ENCODE measurements around the gene LRRC56. TPM values are rescaled to one million over a fixed set of nuclear protein-coding genes. Genes with fewer than 3 reads are reported as not detected.
A peak's percentile ranks its signal among the peaks of the same experiment; 100 is the strongest.

Gene LRRC56
- total and polyA plus RNA-seq, 2 of the 13 experiments (the other 11 are each of a cell fraction or from before 2014, with no cell fraction given): 0.11 to 0.29 TPM

DNA sequence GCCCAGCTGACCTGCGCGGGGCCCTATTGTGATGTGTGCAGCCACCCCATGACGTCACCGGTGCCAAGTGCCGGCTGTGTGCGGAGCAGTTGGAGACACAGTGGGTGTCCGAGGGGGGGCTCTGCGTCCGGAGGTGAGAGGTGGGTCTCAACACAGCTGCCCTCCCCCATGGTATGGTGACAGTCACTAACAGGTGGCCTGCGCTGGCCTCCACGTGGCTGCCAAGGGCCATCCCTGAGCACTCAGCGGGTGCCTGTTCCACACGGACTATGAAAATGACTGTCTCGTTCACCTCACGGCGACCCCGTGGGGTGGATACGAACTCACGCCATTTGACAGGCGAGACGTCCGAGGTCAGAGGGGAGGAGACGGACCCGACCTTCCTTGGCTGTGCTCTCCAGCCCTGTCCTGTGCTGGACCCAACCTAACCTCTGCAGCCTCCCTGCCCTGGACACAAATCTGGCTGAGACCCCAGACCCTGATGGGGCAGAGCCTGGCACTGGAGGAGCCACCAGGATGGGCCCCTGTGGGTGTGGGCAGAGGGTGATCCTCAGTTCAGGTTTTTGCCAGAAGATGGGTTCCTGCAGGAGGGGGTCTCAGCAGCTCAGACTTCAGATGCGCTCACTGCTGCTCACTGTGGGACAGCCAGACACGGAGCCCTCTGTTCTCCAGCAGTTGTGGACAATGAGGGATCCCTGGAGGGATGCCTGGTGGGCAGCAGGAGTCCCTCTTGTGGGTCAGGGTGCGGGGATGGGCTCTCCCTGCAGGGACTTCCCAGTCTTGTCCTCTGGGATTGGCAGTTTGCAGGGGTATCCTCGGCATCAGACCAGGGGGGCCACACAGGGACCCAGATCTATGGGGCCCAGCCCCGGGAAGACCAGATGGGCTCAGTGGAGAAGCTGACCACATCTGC lies 8.3 kb upstream of the LRRC56 start (continued):
- TF ChIP-seq, protein P1, sequence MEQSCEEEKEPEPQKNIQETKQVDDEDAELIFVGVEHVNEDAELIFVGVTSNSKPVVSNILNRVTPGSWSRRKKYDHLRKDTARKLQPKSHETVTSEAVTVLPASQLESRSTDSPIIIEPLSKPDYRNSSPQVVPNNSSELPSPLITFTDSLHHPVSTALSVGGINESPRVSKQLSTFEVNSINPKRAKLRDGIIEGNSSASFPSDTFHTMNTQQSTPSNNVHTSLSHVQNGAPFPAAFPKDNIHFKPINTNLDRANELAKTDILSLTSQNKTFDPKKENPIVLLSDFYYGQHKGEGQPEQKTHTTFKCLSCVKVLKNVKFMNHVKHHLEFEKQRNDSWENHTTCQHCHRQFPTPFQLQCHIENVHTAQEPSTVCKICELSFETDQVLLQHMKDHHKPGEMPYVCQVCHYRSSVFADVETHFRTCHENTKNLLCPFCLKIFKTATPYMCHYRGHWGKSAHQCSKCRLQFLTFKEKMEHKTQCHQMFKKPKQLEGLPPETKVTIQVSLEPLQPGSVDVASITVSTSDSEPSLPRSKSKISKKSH (CRISPR knock-in tag; IDR thresholded peaks at IDR 0.05; ENCODE audit: borderline replicate concordance): 0 out of 2 replicates have a peak, but pooled peaks have one; percentile 14
- TF ChIP-seq, protein P2, sequence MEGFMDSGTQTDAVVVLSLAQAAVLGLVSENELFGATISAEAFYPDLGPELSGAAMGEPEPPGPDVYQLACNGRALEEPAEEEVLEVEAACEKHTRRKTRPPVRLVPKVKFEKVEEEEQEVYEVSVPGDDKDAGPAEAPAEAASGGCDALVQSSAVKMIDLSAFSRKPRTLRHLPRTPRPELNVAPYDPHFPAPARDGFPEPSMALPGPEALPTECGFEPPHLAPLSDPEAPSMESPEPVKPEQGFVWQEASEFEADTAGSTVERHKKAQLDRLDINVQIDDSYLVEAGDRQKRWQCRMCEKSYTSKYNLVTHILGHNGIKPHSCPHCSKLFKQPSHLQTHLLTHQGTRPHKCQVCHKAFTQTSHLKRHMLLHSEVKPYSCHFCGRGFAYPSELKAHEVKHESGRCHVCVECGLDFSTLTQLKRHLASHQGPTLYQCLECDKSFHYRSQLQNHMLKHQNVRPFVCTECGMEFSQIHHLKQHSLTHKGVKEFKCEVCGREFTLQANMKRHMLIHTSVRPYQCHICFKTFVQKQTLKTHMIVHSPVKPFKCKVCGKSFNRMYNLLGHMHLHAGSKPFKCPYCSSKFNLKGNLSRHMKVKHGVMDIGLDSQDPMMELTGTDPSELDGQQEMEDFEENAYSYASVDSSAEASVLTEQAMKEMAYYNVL (CRISPR knock-in tag; IDR thresholded peaks at IDR 0.05; ENCODE audit: borderline replicate concordance): no peak
- TF ChIP-seq JARID2 (CRISPR knock-in tag; IDR thresholded peaks at IDR 0.05; ENCODE audit: insufficient replicate concordance) (no peak), NBN (conservative IDR thresholded peaks at IDR 0.05) (no peak), ZNF577 (CRISPR knock-in tag; IDR thresholded peaks at IDR 0.05; ENCODE audit: borderline replicate concordance, low read depth) (no peak), CREB1 (IDR thresholded peaks at IDR 0.05) (peak; percentile 90), CREB1 (CRISPR knock-in tag; IDR thresholded peaks at IDR 0.05) (no peak), REL (CRISPR knock-in tag; conservative IDR thresholded peaks at IDR 0.05) (no peak), ZNF234 (CRISPR knock-in tag; conservative IDR thresholded peaks at IDR 0.05) (no peak), POLR2G (IDR thresholded peaks at IDR 0.05; ENCODE audit: low read depth, low read length) (0 out of 2 replicates have a peak, but pooled peaks have one; percentile 11)
- TF ChIP-seq, protein P3, sequence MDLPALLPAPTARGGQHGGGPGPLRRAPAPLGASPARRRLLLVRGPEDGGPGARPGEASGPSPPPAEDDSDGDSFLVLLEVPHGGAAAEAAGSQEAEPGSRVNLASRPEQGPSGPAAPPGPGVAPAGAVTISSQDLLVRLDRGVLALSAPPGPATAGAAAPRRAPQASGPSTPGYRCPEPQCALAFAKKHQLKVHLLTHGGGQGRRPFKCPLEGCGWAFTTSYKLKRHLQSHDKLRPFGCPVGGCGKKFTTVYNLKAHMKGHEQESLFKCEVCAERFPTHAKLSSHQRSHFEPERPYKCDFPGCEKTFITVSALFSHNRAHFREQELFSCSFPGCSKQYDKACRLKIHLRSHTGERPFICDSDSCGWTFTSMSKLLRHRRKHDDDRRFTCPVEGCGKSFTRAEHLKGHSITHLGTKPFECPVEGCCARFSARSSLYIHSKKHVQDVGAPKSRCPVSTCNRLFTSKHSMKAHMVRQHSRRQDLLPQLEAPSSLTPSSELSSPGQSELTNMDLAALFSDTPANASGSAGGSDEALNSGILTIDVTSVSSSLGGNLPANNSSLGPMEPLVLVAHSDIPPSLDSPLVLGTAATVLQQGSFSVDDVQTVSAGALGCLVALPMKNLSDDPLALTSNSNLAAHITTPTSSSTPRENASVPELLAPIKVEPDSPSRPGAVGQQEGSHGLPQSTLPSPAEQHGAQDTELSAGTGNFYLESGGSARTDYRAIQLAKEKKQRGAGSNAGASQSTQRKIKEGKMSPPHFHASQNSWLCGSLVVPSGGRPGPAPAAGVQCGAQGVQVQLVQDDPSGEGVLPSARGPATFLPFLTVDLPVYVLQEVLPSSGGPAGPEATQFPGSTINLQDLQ (CRISPR knock-in tag; IDR thresholded peaks at IDR 0.05): no peak
- TF ChIP-seq, protein P4, sequence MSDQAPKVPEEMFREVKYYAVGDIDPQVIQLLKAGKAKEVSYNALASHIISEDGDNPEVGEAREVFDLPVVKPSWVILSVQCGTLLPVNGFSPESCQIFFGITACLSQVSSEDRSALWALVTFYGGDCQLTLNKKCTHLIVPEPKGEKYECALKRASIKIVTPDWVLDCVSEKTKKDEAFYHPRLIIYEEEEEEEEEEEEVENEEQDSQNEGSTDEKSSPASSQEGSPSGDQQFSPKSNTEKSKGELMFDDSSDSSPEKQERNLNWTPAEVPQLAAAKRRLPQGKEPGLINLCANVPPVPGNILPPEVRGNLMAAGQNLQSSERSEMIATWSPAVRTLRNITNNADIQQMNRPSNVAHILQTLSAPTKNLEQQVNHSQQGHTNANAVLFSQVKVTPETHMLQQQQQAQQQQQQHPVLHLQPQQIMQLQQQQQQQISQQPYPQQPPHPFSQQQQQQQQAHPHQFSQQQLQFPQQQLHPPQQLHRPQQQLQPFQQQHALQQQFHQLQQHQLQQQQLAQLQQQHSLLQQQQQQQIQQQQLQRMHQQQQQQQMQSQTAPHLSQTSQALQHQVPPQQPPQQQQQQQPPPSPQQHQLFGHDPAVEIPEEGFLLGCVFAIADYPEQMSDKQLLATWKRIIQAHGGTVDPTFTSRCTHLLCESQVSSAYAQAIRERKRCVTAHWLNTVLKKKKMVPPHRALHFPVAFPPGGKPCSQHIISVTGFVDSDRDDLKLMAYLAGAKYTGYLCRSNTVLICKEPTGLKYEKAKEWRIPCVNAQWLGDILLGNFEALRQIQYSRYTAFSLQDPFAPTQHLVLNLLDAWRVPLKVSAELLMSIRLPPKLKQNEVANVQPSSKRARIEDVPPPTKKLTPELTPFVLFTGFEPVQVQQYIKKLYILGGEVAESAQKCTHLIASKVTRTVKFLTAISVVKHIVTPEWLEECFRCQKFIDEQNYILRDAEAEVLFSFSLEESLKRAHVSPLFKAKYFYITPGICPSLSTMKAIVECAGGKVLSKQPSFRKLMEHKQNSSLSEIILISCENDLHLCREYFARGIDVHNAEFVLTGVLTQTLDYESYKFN (CRISPR knock-in tag; conservative IDR thresholded peaks at IDR 0.05): no peak
